Vagina (tissue), 2 donors: ENCODE measurements around the gene LRRC75B. TPM values are rescaled to one million over a fixed set of nuclear protein-coding genes. Genes with fewer than 3 reads are reported as not detected.

Experiments
- DNase-seq, 2 donors: peaks; one replicate each; pipeline ENCODE4 v3.0.0-alpha.2; 2017; ENCODE audit errors: extremely low spot score in 2 of 2
- H3K27ac ChIP-seq: fragments of 200-600 bp; sonication (generic); one replicate; pipeline ENCODE4 v1.5.1; 2019
- H3K27me3 ChIP-seq: fragments of 200-600 bp; sonication (generic); one replicate; pipeline ENCODE4 v1.5.1; 2019
- H3K36me3 ChIP-seq, 2 donors: fragments of 200-600 bp; sonication (generic); one replicate each; pipeline ENCODE4 v1.5.1; 2017 to 2019
- H3K4me1 ChIP-seq: fragments of 200-600 bp; sonication (generic); one replicate; pipeline ENCODE4 v1.5.1; 2019
- H3K4me3 ChIP-seq, 2 donors: fragments of 200-600 bp; sonication (generic); 1 replicate in 1 of 2; 2 replicates in 1 of 2; pipeline ENCODE4 v1.5.1; 2016 to 2019
- H3K9me3 ChIP-seq: fragments of 200-600 bp; sonication (generic); one replicate; pipeline ENCODE4 v1.5.1; 2019
- POLR2A ChIP-seq, 2 donors: fragments of 450-650 bp; IDR thresholded peaks; one replicate each; pipeline ENCODE4 v1.6.1; 2017; ENCODE audit warnings: antibody characterized with exemption in 2 of 2, mild to moderate bottlenecking in 2 of 2, moderate library complexity in 2 of 2
- POLR2AphosphoS5 ChIP-seq, 2 donors: sonication (generic); formaldehyde crosslinking; IDR thresholded peaks; one replicate each; pipeline ENCODE4 v1.9.0; 2017; ENCODE audit warnings: antibody characterized with exemption in 2 of 2, mild to moderate bottlenecking in 2 of 2, low read depth in 1 of 2; ENCODE audit not compliant: insufficient read depth in 1 of 2
- intact Hi-C: fragments of 100-400 bp; cut with DNase I; formaldehyde crosslinking; loops from one replicate; pipeline ENCODE4 v1.15.1; 2023
- total RNA-seq: library from RNA; depleted of rRNA; stranded (reverse); fragments of >200 nt; gene quantifications from one replicate; pipeline ENCODE4 v1.2.3, GENCODE V29; 2016
- TF ChIP-seq, protein P1 (sequence below), 3 experiments: fragments of 450-650 bp in 2 of 3; fragments of 200-600 bp in 1 of 3; sonication (generic) in 1 of 3; IDR thresholded peaks; one replicate each; pipeline ENCODE4 v1.5.1; 2017 to 2019; ENCODE audit warnings: antibody characterized with exemption in 3 of 3, mild to moderate bottlenecking in 2 of 3, moderate library complexity in 2 of 3

LRRC75B gene
- total RNA-seq, 1 donor from 2014 or later, result 17.9 TPM

DNA sequence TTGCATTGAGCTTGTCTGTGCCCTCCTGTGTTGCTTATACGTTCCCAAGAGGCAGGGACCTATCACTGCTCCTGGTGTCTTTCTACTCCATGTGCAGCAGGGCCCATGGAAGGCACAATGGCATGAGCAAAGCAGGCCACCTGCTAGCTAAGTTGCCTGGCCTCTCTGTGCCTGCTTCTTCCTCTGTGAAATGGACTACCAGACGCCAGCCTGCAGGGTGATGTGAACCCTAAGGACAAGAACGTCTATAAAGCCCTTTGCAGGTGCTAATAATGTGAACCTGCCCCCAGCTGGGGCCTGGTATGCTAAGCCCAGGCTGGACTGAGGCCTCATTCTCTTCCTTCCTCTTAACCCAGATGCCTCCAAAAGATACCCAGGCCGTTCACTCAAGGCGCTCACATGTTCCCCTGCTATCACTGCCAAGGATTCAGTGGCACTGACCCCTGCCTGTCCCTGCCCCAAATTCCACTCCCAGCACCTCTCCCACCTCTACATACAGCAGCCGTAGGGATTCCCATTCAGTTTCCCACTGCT lies 41.9 kb downstream of the LRRC75B start:
- intact Hi-C loops, result no loop called here
- peaks cover 38% of the 10 kb centered on the region for H3K4me1 ChIP-seq
- TF ChIP-seq POLR2A (IDR thresholded peaks at IDR 0.05) (no peak), POLR2AphosphoS5 (IDR thresholded peaks at IDR 0.05; ENCODE audit: insufficient read depth in 1 of 2, low read depth in 1 of 2) (no peak)
- TF ChIP-seq, protein P1, sequence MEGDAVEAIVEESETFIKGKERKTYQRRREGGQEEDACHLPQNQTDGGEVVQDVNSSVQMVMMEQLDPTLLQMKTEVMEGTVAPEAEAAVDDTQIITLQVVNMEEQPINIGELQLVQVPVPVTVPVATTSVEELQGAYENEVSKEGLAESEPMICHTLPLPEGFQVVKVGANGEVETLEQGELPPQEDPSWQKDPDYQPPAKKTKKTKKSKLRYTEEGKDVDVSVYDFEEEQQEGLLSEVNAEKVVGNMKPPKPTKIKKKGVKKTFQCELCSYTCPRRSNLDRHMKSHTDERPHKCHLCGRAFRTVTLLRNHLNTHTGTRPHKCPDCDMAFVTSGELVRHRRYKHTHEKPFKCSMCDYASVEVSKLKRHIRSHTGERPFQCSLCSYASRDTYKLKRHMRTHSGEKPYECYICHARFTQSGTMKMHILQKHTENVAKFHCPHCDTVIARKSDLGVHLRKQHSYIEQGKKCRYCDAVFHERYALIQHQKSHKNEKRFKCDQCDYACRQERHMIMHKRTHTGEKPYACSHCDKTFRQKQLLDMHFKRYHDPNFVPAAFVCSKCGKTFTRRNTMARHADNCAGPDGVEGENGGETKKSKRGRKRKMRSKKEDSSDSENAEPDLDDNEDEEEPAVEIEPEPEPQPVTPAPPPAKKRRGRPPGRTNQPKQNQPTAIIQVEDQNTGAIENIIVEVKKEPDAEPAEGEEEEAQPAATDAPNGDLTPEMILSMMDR (IDR thresholded peaks at IDR 0.05), result no peak
- H3K27ac ChIP-seq, result no peak overlapping the region
- no peak overlapping the region for H3K4me3 ChIP-seq
- no peaks in the 10 kb centered on the region for H3K9me3 ChIP-seq
- DNase-seq, result no peak
- peaks cover 0 to 24% of the 10 kb centered on the region in 2 donors for H3K36me3 ChIP-seq
- no peaks in the 10 kb centered on the region for H3K27me3 ChIP-seq

DNA sequence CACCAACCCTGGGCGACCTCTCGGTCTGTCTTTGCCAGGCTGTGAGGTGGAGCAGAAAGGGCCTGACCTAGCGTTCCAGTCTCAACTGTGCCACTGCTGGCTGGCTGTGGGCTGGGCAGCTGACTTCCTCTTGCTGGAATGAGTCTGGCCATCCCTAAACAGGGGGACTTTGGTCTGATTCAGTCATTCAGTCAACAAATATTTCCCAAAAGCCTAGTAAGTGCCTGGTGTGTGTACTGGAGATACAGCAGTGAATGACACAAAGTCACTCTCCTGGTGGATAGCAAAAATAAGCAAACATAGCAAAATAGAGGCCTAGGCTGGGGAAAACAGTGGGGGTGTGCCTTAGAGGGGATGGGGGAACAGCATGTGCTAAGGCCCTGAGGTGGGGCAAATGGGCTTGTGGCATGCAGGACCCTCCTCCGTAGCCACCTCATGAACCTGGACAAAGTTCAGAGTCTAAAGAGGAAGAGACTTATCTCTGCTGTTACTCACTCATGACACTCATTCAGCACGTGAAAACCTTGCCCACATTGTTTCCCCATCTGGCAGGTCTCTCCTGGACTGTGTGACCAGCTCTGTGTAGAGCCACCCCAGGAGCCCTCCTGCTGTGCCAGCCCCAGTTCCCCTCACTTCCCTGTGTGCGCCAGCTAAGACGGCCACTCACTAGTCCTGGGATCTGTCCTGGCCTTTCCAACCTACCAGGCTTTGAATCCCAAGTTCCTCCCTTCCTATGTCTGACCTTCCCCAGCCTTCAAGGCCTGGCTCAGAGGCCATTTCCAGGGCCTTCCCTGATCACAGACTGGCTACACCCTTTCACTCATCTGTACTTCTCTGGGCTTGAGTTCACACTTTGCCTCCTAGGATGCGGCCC lies 42.6 kb downstream of the LRRC75B start:
- peaks cover 40% of the 10 kb centered on the region for H3K4me1 ChIP-seq
- H3K36me3 ChIP-seq, result peaks cover 0 to 24% of the 10 kb centered on the region in 2 donors
- no peak for DNase-seq
- TF ChIP-seq POLR2AphosphoS5 (IDR thresholded peaks at IDR 0.05; ENCODE audit: insufficient read depth in 1 of 2, low read depth in 1 of 2) (no peak), POLR2A (IDR thresholded peaks at IDR 0.05) (no peak)
- TF ChIP-seq, protein P1 (IDR thresholded peaks at IDR 0.05), result no peak
- no peak overlapping the region for H3K27ac ChIP-seq
- no peaks in the 10 kb centered on the region for H3K27me3 ChIP-seq
- H3K9me3 ChIP-seq, result no peaks in the 10 kb centered on the region
- H3K4me3 ChIP-seq, result no peak overlapping the region
- intact Hi-C loops, result no loop called here

DNA sequence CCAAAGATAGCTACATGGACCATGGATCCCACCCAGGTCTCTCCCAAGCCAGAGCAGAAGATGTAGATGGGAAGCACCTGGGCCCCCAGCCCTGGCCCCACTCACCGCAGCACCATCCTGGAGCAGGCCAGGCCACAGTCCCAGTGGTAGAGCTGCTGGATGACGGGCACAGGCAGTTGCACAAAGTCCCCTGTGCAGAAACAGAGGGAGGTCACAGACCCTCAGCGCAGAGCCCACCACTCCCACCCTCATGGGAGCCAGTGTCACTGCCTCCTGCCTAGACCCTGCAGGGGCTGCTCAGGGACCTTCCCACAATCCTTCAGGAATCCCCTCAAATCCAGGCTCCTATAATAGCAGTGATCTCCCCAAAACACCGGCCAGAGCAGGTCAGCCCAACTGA lies 44.1 kb downstream of the LRRC75B start:
- H3K4me1 ChIP-seq, result peaks cover 48% of the 10 kb centered on the region
- H3K36me3 ChIP-seq, result peaks cover 0 to 31% of the 10 kb centered on the region in 2 donors
- H3K27me3 ChIP-seq, result no peaks in the 10 kb centered on the region
- H3K9me3 ChIP-seq, result no peaks in the 10 kb centered on the region
- TF ChIP-seq POLR2A (IDR thresholded peaks at IDR 0.05) (no peak), POLR2AphosphoS5 (IDR thresholded peaks at IDR 0.05; ENCODE audit: insufficient read depth in 1 of 2, low read depth in 1 of 2) (no peak)
- TF ChIP-seq, protein P1 (IDR thresholded peaks at IDR 0.05), result no peak
- no peak overlapping the region for H3K27ac ChIP-seq
- no peak for DNase-seq
- no peak overlapping the region for H3K4me3 ChIP-seq
- intact Hi-C loops, result no loop called here

DNA sequence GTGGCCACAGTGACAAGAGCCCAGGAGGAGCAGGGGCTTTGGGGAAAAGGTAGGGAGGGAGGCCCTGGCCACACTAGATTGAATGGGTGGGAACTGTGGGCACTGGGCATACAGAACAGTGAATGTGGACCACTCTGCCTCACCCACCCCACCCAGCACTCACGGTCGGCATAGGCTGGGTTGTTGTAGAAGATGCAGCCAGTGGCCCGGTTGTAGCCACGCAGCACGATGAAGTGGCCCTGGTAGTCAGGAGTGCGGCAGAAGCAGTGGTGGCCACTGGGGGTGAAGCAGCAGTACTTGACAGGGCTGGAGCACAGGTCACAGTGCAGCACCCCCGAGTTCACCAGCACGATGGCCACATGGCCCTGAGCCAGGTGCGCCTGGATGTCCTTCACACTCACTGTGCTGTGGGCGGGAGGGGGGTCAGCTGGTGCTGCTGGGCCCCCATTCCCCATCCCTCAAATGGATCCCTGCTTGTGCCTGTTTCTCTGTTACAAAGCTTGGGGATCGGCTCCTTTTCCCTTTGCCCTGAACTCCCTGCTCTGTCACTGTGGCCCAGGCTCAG lies 49.1 kb downstream of the LRRC75B start:
- no peak overlapping the region for H3K4me3 ChIP-seq
- no peak overlapping the region for H3K27ac ChIP-seq
- H3K36me3 ChIP-seq, result peaks cover 0 to 69% of the 10 kb centered on the region in 2 donors
- H3K4me1 ChIP-seq, result peaks cover 17% of the 10 kb centered on the region
- intact Hi-C loops, result no loop called here
- H3K27me3 ChIP-seq, result no peaks in the 10 kb centered on the region
- no peak for DNase-seq
- H3K9me3 ChIP-seq, result no peaks in the 10 kb centered on the region
- TF ChIP-seq, protein P1 (IDR thresholded peaks at IDR 0.05), result no peak
- TF ChIP-seq POLR2AphosphoS5 (IDR thresholded peaks at IDR 0.05; ENCODE audit: insufficient read depth in 1 of 2, low read depth in 1 of 2) (no peak), POLR2A (IDR thresholded peaks at IDR 0.05) (no peak)
